ENCODE data around the gene ZAP70. TPM values are rescaled to one million over a fixed set of nuclear protein-coding genes. Genes with fewer than 3 reads are reported as not detected.
A peak's percentile ranks its signal among the peaks of the same experiment; 100 is the strongest.

Gene ZAP70
- total RNA-seq: 1 to 10 TPM; 5.6 to 8.3 TPM
- 1 to 10 TPM; 1.4 to 2.8 (median 1.9) TPM for polyA plus RNA-seq (ENCODE audit: insufficient read length in 6 of 6)
- long read RNA-seq, donor 1: 0 reads
- long read RNA-seq, donor 2, partial matches to known transcripts: 0 of 1 reads
- long read RNA-seq, donor 2, other reads (novel, unspliced or antisense): 0 of 1 reads
- long read RNA-seq, donor 3: 0 reads
- long read RNA-seq, donor 4, partial matches to known transcripts: 0 of 3 reads
- long read RNA-seq, donor 4, other reads (novel, unspliced or antisense): 2 of 3 reads
- long read RNA-seq, donor 5: 0 reads
- long read RNA-seq, donor 6, partial matches to known transcripts: 0 of 1 reads
- long read RNA-seq, donor 6, other reads (novel, unspliced or antisense): 0 of 1 reads
- long read RNA-seq, donor 7: 0 reads
- long read RNA-seq, donor 8: 0 reads
- long read RNA-seq, donor 9: 0 reads
- long read RNA-seq, donor 10, partial matches to known transcripts: 1 of 3 reads
- long read RNA-seq, donor 10, other reads (novel, unspliced or antisense): 1 of 3 reads
- long read RNA-seq, donor 11: 0 reads
- long read RNA-seq, donor 12, partial matches to known transcripts: 0 of 1 reads
- long read RNA-seq, donor 12, other reads (novel, unspliced or antisense): 0 of 1 reads

DNA sequence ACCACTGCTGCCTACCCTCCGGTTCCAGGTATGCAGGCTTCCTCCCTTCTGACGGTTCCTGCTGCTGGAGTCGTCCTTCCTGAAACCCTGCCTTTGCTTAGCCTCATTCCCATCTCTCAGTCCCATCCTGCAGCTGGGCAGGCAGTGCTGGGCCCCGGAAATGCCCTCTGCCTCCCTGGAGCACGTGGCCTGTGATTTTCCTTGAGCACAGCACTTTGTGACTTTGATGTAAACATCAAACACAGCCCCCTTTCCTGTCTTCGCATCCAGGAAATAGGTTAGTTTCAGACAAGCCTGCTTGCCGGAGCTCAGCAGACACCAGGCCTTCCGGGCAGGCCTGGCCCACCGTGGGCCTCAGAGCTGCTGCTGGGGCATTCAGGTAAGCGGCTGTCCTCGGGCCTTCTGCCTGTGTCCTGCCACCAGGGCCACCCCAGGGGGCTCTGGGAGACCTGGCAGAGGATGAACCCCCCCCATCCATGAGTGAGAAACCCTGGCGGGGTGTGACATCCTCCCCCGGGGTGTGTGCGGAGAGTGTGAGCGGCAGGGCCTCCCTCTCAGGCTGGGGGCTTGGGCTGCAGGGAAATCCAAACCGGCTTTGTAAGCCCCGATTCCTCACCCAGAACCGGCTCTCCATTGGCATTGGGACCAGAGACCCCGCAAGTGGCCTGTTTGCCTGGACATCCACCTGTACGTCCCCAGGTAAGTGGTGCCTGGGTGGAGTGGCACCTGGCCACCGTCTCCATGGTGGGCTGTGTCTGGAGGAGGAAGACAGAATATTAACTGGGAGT lies at the start of gene ZAP70:
Gene ZAP70 (plus strand): TSS at position 281 of the 788 bp plus-strand sequence. CDS start 10,461 bp downstream, outside the sequence.
- ATAC-seq (no peak), DNase-seq (peak in 1 of 4 donors; percentile 25)
- peaks cover 0 to 15% of the 10 kb centered on the region in 2 donors for H3K27me3 ChIP-seq
- H3K36me3 ChIP-seq: no peaks in the 10 kb centered on the region
- no peaks in the 10 kb centered on the region for H3K4me1 ChIP-seq
- TF ChIP-seq, protein P1, sequence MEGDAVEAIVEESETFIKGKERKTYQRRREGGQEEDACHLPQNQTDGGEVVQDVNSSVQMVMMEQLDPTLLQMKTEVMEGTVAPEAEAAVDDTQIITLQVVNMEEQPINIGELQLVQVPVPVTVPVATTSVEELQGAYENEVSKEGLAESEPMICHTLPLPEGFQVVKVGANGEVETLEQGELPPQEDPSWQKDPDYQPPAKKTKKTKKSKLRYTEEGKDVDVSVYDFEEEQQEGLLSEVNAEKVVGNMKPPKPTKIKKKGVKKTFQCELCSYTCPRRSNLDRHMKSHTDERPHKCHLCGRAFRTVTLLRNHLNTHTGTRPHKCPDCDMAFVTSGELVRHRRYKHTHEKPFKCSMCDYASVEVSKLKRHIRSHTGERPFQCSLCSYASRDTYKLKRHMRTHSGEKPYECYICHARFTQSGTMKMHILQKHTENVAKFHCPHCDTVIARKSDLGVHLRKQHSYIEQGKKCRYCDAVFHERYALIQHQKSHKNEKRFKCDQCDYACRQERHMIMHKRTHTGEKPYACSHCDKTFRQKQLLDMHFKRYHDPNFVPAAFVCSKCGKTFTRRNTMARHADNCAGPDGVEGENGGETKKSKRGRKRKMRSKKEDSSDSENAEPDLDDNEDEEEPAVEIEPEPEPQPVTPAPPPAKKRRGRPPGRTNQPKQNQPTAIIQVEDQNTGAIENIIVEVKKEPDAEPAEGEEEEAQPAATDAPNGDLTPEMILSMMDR (IDR thresholded peaks at IDR 0.05): no peak
- no peak within 1 kb of the TSS for H3K27ac ChIP-seq
- H3K9me3 ChIP-seq: no peaks in the 10 kb centered on the region
- intact Hi-C loops (cut with DNase I): no loop called here
- peak within 1 kb of the TSS in 1 of 2 donors; percentile 25 for H3K4me3 ChIP-seq

DNA sequence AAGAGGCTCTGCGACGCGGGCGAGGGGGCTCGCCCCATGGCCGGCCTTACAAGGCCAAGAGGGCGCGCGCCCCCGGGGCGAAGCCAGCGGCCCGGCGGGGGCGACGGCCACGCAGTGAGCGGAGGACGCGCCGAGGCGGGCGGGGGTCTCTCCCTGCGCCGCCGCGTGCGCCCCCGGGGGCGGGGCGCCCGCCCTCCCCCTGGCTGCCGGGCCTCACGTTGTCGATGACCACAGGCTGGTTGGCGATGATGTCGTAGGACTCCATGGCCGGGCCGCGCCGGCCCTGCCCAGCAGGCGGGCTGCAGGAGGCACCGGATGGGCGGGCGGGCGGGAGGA lies 49.8 kb upstream of the ZAP70 start:
- ATAC-seq (no peak), DNase-seq (no peak)
- H3K27me3 ChIP-seq: no peaks in the 10 kb centered on the region
- intact Hi-C loops (cut with DNase I): no loop called here
- peaks cover 0 to 37% of the 10 kb centered on the region in 2 donors for H3K4me1 ChIP-seq
- H3K27ac ChIP-seq: peak overlapping the region; percentile 94 to 95
- H3K9me3 ChIP-seq: no peaks in the 10 kb centered on the region
- TF ChIP-seq, protein P1 (IDR thresholded peaks at IDR 0.05): no peak
- peaks cover 0 to 17% of the 10 kb centered on the region in 2 donors for H3K36me3 ChIP-seq
- peak overlapping the region; percentile 54 to 75 for H3K4me3 ChIP-seq

DNA sequence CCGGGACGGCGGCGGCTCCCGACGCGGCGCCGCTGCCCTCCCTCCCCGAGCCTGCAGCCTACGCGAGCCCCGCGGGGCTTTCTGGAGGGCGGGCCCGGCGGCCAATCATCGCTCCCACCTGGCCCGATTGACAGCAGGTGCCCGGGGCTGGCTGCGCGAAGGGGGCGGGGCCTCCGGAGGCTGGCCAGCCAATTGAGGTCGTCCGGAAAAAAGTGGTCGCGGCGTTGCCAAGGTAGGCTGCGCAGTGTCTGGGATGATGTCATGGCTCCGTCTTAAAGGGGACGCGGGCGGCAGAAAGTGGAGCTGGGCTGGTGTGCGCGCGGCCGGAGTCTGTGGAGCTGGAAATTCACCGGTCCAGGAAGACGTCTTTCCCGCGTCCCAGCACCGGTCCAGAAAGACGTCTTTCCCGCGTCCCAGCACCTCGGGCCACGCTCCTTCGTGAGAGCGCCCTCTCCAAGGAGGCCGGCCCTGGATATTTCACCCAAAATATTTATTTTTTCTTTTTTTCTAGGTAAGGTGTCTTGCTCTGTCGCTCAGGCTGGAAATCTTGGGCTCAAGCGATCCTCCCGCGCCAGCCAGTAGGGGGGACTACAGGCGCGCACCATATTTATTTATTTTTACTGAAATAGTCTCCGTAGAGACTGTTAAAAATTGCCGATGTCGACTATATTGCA lies 49.3 kb upstream of the ZAP70 start, which contains the start of gene ACTR1B:
Gene ACTR1B (minus strand): TSS at position 83 of the 674 bp plus-strand sequence. CDS start 154 bp downstream, outside the sequence.
- peaks cover 0 to 37% of the 10 kb centered on the region in 2 donors for H3K4me1 ChIP-seq
- TF ChIP-seq, protein P1 (IDR thresholded peaks at IDR 0.05): peak; percentile 26 to 68
- ATAC-seq (peak; percentile 93), DNase-seq (peak; percentile 97 to 98 (median 98))
- peak within 1 kb of the TSS; percentile 54 to 75 for H3K4me3 ChIP-seq
- peaks cover 0 to 12% of the 10 kb centered on the region in 2 donors for H3K36me3 ChIP-seq
- intact Hi-C loops (cut with DNase I): no loop called here
- no peaks in the 10 kb centered on the region for H3K27me3 ChIP-seq
- H3K9me3 ChIP-seq: no peaks in the 10 kb centered on the region
- H3K27ac ChIP-seq: peak within 1 kb of the TSS; percentile 94 to 95

DNA sequence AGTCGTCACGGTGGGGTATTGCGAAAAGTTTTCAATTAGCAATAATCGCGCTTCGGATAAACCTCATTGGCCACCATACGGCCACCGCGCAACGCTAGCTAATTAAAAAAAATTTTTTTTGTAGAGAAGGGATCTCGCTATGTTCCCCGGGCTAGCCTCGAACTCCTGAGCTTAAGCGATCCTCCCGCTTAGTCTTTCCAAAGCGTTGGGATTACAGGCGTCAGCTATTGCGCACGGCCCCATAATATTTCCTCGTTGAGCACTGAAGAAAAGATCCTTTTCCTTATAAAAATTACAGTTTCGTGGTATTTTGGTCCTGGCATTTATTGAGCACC lies 48.8 kb upstream of the ZAP70 start:
- H3K27me3 ChIP-seq: no peaks in the 10 kb centered on the region
- peaks cover 0 to 7% of the 10 kb centered on the region in 2 donors for H3K36me3 ChIP-seq
- DNase-seq (no peak), ATAC-seq (no peak)
- H3K4me1 ChIP-seq: peaks cover 0 to 37% of the 10 kb centered on the region in 2 donors
- peak overlapping the region; percentile 94 to 95 for H3K27ac ChIP-seq
- TF ChIP-seq, protein P1 (IDR thresholded peaks at IDR 0.05): no peak
- H3K9me3 ChIP-seq: no peaks in the 10 kb centered on the region
- intact Hi-C loops (cut with DNase I): no loop called here
- peak overlapping the region; percentile 54 to 75 for H3K4me3 ChIP-seq
